Esophagus (tissue), 2 donors: ENCODE data around the gene NDP. TPM values are rescaled to one million over a fixed set of nuclear protein-coding genes. Genes with fewer than 3 reads are reported as not detected.
"Not testable (repeated sequence)": the region's sequence is repeated elsewhere in the genome, so short reads cannot be mapped to it uniquely, and the experiment has no call there.

Experiments used
- H3K27ac ChIP-seq, 2 donors: one replicate each; pipeline ENCODE4 v1.5.1; 2013; ENCODE audit warnings: low read depth in 2 of 2, mild to moderate bottlenecking in 2 of 2, inconsistent platforms in 1 of 2, low read length in 1 of 2, moderate library complexity in 1 of 2
- H3K27me3 ChIP-seq, 2 donors: one replicate each; pipeline ENCODE4 v1.6.1; 2013; ENCODE audit warnings: low read length in 2 of 2, control low read depth in 1 of 2, mild to moderate bottlenecking in 1 of 2; ENCODE audit not compliant: insufficient read depth in 2 of 2, control insufficient read depth in 1 of 2
- H3K36me3 ChIP-seq, 2 donors: one replicate each; pipeline ENCODE4 v1.6.1; 2013; ENCODE audit warnings: low read length in 1 of 2; ENCODE audit not compliant: control insufficient read depth in 2 of 2, insufficient read depth in 2 of 2
- H3K4me1 ChIP-seq, 2 donors: one replicate each; pipeline ENCODE4 v1.6.1; 2013; ENCODE audit warnings: low read length in 1 of 2; ENCODE audit not compliant: control insufficient read depth in 2 of 2, insufficient read depth in 2 of 2
- H3K4me3 ChIP-seq, 2 donors: one replicate each; pipeline ENCODE4 v1.5.1; 2013; ENCODE audit warnings: low read length in 2 of 2, mild to moderate bottlenecking in 2 of 2, low read depth in 1 of 2, moderate library complexity in 1 of 2
- H3K9me3 ChIP-seq, 2 donors: one replicate each; pipeline ENCODE4 v1.6.1; 2013; ENCODE audit warnings: mild to moderate bottlenecking in 2 of 2, low read depth in 1 of 2, low read length in 1 of 2, moderate library complexity in 1 of 2; ENCODE audit not compliant: control insufficient read depth in 2 of 2, insufficient read depth in 1 of 2
- WGBS, 2 donors: extraction: QIAGEN DNeasy Blood & Tissue Kit; methylation state at CpG; one replicate each; pipeline ENCODE4 v1.1.7; 2013; 5-methylcytosine and 5-hydroxymethylcytosine counted together
- polyA plus RNA-seq, 2 donors: library from polyadenylated mRNA; stranded (reverse); fragments of 200-250 nt; gene quantifications; one replicate each; pipeline ENCODE4 v1.2.3, GENCODE V29; 2013
- donor health status: healthy with polysubstance abuse.
- donor health status: Bipolar disorder and iron deficiency.

The NDP gene
- polyA plus RNA-seq, 2 donors = 0.01 TPM; not detected in 1

- H3K4me1 ChIP-seq = no peaks in the 10 kb centered on the region
- no peak overlapping the region for H3K27ac ChIP-seq
- H3K27me3 ChIP-seq = no peaks in the 10 kb centered on the region
- H3K9me3 ChIP-seq = no peaks in the 10 kb centered on the region
- H3K4me3 ChIP-seq = no peak overlapping the region
- WGBS, 2 donors = 43 to 67% methylated on average over 2 of the region's 2 CpGs
- no peaks in the 10 kb centered on the region for H3K36me3 ChIP-seq
Measured at GRCh38 chrX:43961699-43962098, 11.5 kb downstream of the NDP start.

GRCh38 chrX:43958529-43958928, 14.7 kb downstream of the NDP start:
- H3K36me3 ChIP-seq = no peaks in the 10 kb centered on the region
- H3K4me3 ChIP-seq = no peak overlapping the region
- H3K27me3 ChIP-seq = no peaks in the 10 kb centered on the region
- H3K27ac ChIP-seq = no peak overlapping the region
- no peaks in the 10 kb centered on the region for H3K9me3 ChIP-seq
- H3K4me1 ChIP-seq = peaks cover 0 to 2% of the 10 kb centered on the region in 2 donors
- 0 to 3% methylated on average over 6 of the region's 6 CpGs for WGBS, 2 donors

GRCh38 chrX:43956034-43956433, 17.2 kb downstream of the NDP start:
- Histone ChIP-seq H3K27me3 (no peaks in the 10 kb centered on the region), H3K9me3 (no peaks in the 10 kb centered on the region), H3K4me1 (peaks cover 0 to 2% of the 10 kb centered on the region in 2 donors), H3K27ac (no peak overlapping the region), H3K4me3 (no peak overlapping the region), H3K36me3 (no peaks in the 10 kb centered on the region)

- no peak overlapping the region for H3K4me3 ChIP-seq
- 71 to 82% methylated on average over 3 of the region's 3 CpGs for WGBS, 2 donors
- peaks cover 0 to 3% of the 10 kb centered on the region in 2 donors for H3K27me3 ChIP-seq
- H3K4me1 ChIP-seq = peaks cover 0 to 2% of the 10 kb centered on the region in 2 donors
- no peaks in the 10 kb centered on the region for H3K9me3 ChIP-seq
- H3K27ac ChIP-seq = no peak overlapping the region
- no peaks in the 10 kb centered on the region for H3K36me3 ChIP-seq
Measured at GRCh38 chrX:43953218-43953617, 20.0 kb downstream of the NDP start.

- Histone ChIP-seq H3K9me3 (no peaks in the 10 kb centered on the region), H3K4me3 (no peak overlapping the region), H3K27me3 (peaks cover 0 to 12% of the 10 kb centered on the region in 2 donors), H3K4me1 (peaks cover 0 to under 1% of the 10 kb centered on the region in 2 donors), H3K36me3 (no peaks in the 10 kb centered on the region), H3K27ac (no peak overlapping the region)
- 14 to 21% methylated on average over 15 of the region's 15 CpGs for WGBS, 2 donors
Measured at GRCh38 chrX:43949669-43950068, 23.5 kb downstream of the NDP start.

- H3K27me3 ChIP-seq = peaks cover 0 to 3% of the 10 kb centered on the region in 2 donors
- H3K27ac ChIP-seq = no peak overlapping the region
- 21 to 40% methylated on average over 2 of the region's 2 CpGs for WGBS, 2 donors
- no peaks in the 10 kb centered on the region for H3K36me3 ChIP-seq
- no peaks in the 10 kb centered on the region for H3K4me1 ChIP-seq
- no peak overlapping the region for H3K4me3 ChIP-seq
- no peaks in the 10 kb centered on the region for H3K9me3 ChIP-seq
Measured at GRCh38 chrX:43940816-43941474, 32.2 kb downstream of the NDP start.

GRCh38 chrX:43939187-43939926, 33.8 kb downstream of the NDP start:
- no peaks in the 10 kb centered on the region for H3K9me3 ChIP-seq
- no peak overlapping the region for H3K4me3 ChIP-seq
- no peaks in the 10 kb centered on the region for H3K36me3 ChIP-seq
- 88 to 91% methylated on average over 3 of the region's 3 CpGs for WGBS, 2 donors
- H3K27me3 ChIP-seq = no peaks in the 10 kb centered on the region
- H3K4me1 ChIP-seq = no peaks in the 10 kb centered on the region
- no peak overlapping the region for H3K27ac ChIP-seq

- not testable (repeated sequence) for H3K4me3 ChIP-seq, H3K36me3 ChIP-seq, H3K27me3 ChIP-seq, H3K27ac ChIP-seq, H3K4me1 ChIP-seq, H3K9me3 ChIP-seq
- WGBS, 2 donors = 80 to 82% methylated on average over 3 of the region's 3 CpGs
Measured at GRCh38 chrX:43922032-43922431, 51.2 kb downstream of the NDP start.

- H3K9me3 ChIP-seq, H3K27me3 ChIP-seq, H3K4me3 ChIP-seq, H3K4me1 ChIP-seq, H3K36me3 ChIP-seq, H3K27ac ChIP-seq: not testable (repeated sequence)
- 79 to 95% methylated on average over 8 of the region's 8 CpGs for WGBS, 2 donors
Measured at GRCh38 chrX:43910772-43911171, 62.4 kb downstream of the NDP start.

GRCh38 chrX:43910012-43910411, 63.2 kb downstream of the NDP start:
- Histone ChIP-seq H3K4me3 (no peak overlapping the region), H3K27me3 (peaks cover 0 to 3% of the 10 kb centered on the region in 2 donors), H3K27ac (no peak overlapping the region), H3K36me3 (no peaks in the 10 kb centered on the region), H3K9me3 (no peaks in the 10 kb centered on the region), H3K4me1 (no peaks in the 10 kb centered on the region)
- 44 to 63% methylated on average over 1 of the region's 1 CpG for WGBS, 2 donors
